T-helper 1 cell treated with Interleukin-12 subunit alpha and Interleukin-12 subunit beta and Interleukin-4 antibody, amounts not matched to agents 30 ng/mL and 1 ng/mL, for 36 hours (primary cell): ENCODE results near the gene COMMD7. TPM values are rescaled to one million over a fixed set of nuclear protein-coding genes. Genes with fewer than 3 reads are reported as not detected.

Experiments
- intact Hi-C: fragments of 100-400 bp; cut with micrococcal nuclease; formaldehyde crosslinking; loops from one replicate; pipeline ENCODE4 v1.15.1; 2024
- total RNA-seq: library from RNA; stranded (reverse); gene quantifications from 2 replicates; pipeline ENCODE4 v1.2.3, GENCODE V29; 2022

COMMD7 gene
- total RNA-seq, 1 donor from 2014 or later = 67.9 TPM

DNA sequence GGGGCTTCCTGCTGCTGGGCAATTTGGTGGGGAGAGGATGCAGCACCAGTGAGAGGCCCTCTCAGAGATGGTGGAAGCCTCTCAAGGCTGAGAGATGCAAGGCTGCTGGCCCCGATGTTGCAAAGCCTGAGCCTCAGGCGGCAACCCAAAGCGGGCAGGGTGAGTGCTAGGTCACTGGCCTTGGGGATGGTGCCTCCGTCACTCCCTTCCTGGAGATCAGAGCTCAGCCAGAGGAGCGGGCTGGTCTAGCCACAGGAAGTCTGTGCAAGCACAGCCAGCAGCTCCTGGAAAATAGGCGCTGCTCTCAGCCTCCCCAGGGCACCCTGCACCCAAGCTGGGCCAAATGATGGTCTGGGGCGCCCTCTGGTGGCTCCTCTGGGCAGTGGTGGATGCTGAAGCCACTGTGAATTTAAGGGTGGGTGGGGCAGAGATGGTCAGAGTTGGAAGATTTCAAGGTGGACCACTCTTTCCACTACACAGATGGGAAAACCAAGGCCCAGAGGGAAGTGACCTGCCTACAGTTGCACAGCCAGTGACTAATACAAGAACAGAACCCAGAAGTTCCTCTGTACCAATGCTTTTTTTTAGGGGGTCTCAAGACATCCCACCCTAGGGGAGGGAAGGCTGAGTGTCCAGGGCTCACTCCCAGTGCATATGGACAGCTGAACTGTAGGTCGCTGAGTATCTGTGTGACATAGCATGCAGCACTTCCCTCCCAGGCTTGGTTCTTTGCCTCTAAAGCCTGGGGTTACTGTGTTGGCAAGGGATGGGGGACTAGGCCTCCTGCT lies 90.3 kb downstream of the COMMD7 start:
- intact Hi-C loops = loop anchor here (1.0 to 2.0 kb wide), 9 partner anchors 66 to 830 kb away; partner anchors contain the start of gene ASXL1

Other genes starting within 250 kb of the COMMD7 start
- 26.0 and 27.9 TPM in 2 replicates for gene NOL4L, start 158.1 kb downstream of the COMMD7 start, total RNA-seq
- 0.17 TPM in 1 of 2 replicates, not detected in the other for gene C20orf203, start 69.5 kb downstream of the COMMD7 start, total RNA-seq
- 1.5 and 2.0 TPM in 2 replicates for gene DNMT3B, start 18.9 kb upstream of the COMMD7 start, total RNA-seq
- gene MAPRE1, start 76.5 kb upstream of the COMMD7 start, total RNA-seq = 133 and 136 TPM in 2 replicates
- 0.73 and 0.96 TPM in 2 replicates for gene EFCAB8, start 115.5 kb upstream of the COMMD7 start, total RNA-seq